Smooth muscle cell (in vitro differentiated cells): ENCODE measurements around the gene DYNLT4. TPM values are rescaled to one million over a fixed set of nuclear protein-coding genes. Genes with fewer than 3 reads are reported as not detected.
"Not testable (repeated sequence)": the region's sequence is repeated elsewhere in the genome, so short reads cannot be mapped to it uniquely, and the experiment has no call there.

Source experiments
- DNase-seq: peaks from one replicate; lab custom pipeline; 2025; ENCODE audit not compliant: unreplicated experiment; lab: John Stamatoyannopoulos, UW
- H2AFZ ChIP-seq: fragments of 200-600 bp; sonication (generic); 2 replicates; pipeline ENCODE4 v1.6.0; 2016; ENCODE audit warnings: antibody characterized with exemption, low read depth, mild to moderate bottlenecking
- H3F3A ChIP-seq: fragments of 200-600 bp; sonication (generic); 2 replicates; pipeline ENCODE4 v1.6.0; 2017; ENCODE audit warnings: antibody characterized with exemption, low read depth
- H3K27ac ChIP-seq: fragments of 200-600 bp; sonication (generic); 2 replicates; pipeline ENCODE4 v1.5.1; 2016; ENCODE audit warnings: low read depth, mild to moderate bottlenecking
- H3K27me3 ChIP-seq: fragments of 200-600 bp; sonication (generic); 2 replicates; pipeline ENCODE4 v1.6.1; 2016; ENCODE audit warnings: low read depth, mild to moderate bottlenecking
- H3K36me3 ChIP-seq: fragments of 200-600 bp; sonication (generic); 2 replicates; pipeline ENCODE4 v1.5.1; 2016; ENCODE audit warnings: low read depth
- H3K4me1 ChIP-seq: fragments of 200-600 bp; sonication (generic); 2 replicates; pipeline ENCODE4 v1.5.1; 2016; ENCODE audit warnings: low read depth
- H3K4me2 ChIP-seq: fragments of 200-600 bp; sonication (generic); 2 replicates; pipeline ENCODE4 v1.6.0; 2016; ENCODE audit warnings: mild to moderate bottlenecking
- H3K4me3 ChIP-seq: fragments of 200-600 bp; sonication (generic); 2 replicates; pipeline ENCODE4 v1.5.1; 2016; ENCODE audit warnings: mild to moderate bottlenecking
- H3K79me2 ChIP-seq: fragments of 200-600 bp; sonication (generic); 2 replicates; pipeline ENCODE4 v1.6.0; 2016; ENCODE audit warnings: low read depth, mild to moderate bottlenecking
- H3K9ac ChIP-seq: fragments of 200-600 bp; sonication (generic); 2 replicates; pipeline ENCODE4 v1.6.0; 2016; ENCODE audit warnings: low read depth
- H3K9me3 ChIP-seq: fragments of 200-600 bp; sonication (generic); replicated peaks from 2 replicates; pipeline ENCODE4 v1.5.1; 2016; ENCODE audit warnings: low read depth
- H4K20me1 ChIP-seq: fragments of 200-600 bp; sonication (generic); 2 replicates; pipeline ENCODE4 v1.6.0; 2016; ENCODE audit warnings: low read depth
- CTCF ChIP-seq: fragments of 200-600 bp; sonication (generic); IDR thresholded peaks from 2 replicates; pipeline ENCODE4 v1.5.1; 2017; ENCODE audit warnings: borderline replicate concordance, mild to moderate bottlenecking, antibody characterized with exemption; ENCODE audit not compliant: insufficient read depth, poor library complexity, severe bottlenecking
- WGBS: methylation state at CpG from one replicate; pipeline ENCODE4 v1.1.7; 2016; ENCODE audit warnings: low lambda C conversion rate; 5-methylcytosine and 5-hydroxymethylcytosine counted together
- polyA plus RNA-seq: library from polyadenylated mRNA; unstranded; fragments of >200 nt; fragmentation: Nextera tagmentation; extraction: Ambion mirVana; gene quantifications from 2 replicates; pipeline ENCODE4 v1.2.1, GENCODE V29; 2016
- total RNA-seq: library from RNA; depleted of rRNA; stranded (reverse); fragments of >200 nt; gene quantifications from 2 replicates; pipeline ENCODE4 v1.2.3, GENCODE V29; 2014

Gene DYNLT4
- total and polyA plus RNA-seq, 2 experiments from 2014 or later: 1.6 to 2.0 TPM

- H2AFZ ChIP-seq: no peak overlapping the region
- no peaks in the 10 kb centered on the region for H3K27me3 ChIP-seq
- H3K9ac ChIP-seq: no peak overlapping the region
- H3K4me2 ChIP-seq: no peak overlapping the region
- H3K79me2 ChIP-seq: no peaks in the 10 kb centered on the region
- no peaks in the 10 kb centered on the region for H4K20me1 ChIP-seq
- H3K36me3 ChIP-seq: no peaks in the 10 kb centered on the region
- H3K9me3 ChIP-seq: no peaks in the 10 kb centered on the region
- H3F3A ChIP-seq: peaks cover 4% of the 10 kb centered on the region
- H3K4me3 ChIP-seq: no peak overlapping the region
- no peaks in the 10 kb centered on the region for H3K4me1 ChIP-seq
- DNase-seq: no peak
- H3K27ac ChIP-seq: no peak overlapping the region
- TF ChIP-seq CTCF: no peak
- 27% methylated on average over 1 of the region's 1 CpG for WGBS
These were observed 39.8 kb upstream of the DYNLT4 start for GRCh38 chr1:44846985-44847384.

- no peaks in the 10 kb centered on the region for H3K79me2 ChIP-seq
- 7% methylated on average over 23 of the region's 72 CpGs for WGBS
- H2AFZ ChIP-seq: peak within 1 kb of the TSS; percentile 12
- peak within 1 kb of the TSS; percentile 24 for H3K9ac ChIP-seq
- no peaks in the 10 kb centered on the region for H3K4me1 ChIP-seq
- peak; percentile 67 for DNase-seq
- H3K9me3 ChIP-seq: no peaks in the 10 kb centered on the region
- peak within 1 kb of the TSS; percentile 93 for H3K4me2 ChIP-seq
- H3K36me3 ChIP-seq: no peaks in the 10 kb centered on the region
- H3K27me3 ChIP-seq: no peaks in the 10 kb centered on the region
- no peak within 1 kb of the TSS for H3K27ac ChIP-seq
- peak within 1 kb of the TSS; percentile 56 for H3K4me3 ChIP-seq
- H4K20me1 ChIP-seq: no peaks in the 10 kb centered on the region
- H3F3A ChIP-seq: peaks cover 4% of the 10 kb centered on the region
- TF ChIP-seq CTCF: no peak
These were observed 35.9 kb upstream of the DYNLT4 start, which contains the start of gene PTCH2 for GRCh38 chr1:44842862-44843655. TSS of gene PTCH2 (minus strand) at chr1:44843253. CDS start at chr1:44842932, 321 bp downstream.

DNA sequence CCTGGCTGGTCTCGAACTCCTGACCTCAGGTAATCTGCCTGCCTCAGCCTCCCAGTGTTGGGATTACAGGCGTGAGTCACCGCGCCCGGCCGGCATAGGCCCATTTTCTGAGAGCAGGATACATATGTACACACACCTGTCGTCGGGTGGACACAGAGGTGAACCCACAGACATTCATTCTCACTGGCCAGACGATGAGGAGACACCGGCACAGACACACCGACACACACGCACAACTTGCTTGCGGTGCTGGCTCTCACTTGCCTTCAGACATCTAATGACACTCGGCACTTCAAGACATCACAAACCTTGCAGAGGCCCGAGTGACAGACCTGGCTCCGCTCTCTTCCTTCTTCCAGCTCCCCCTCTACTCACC is 35.3 kb upstream of the DYNLT4 start:
- Histone ChIP-seq H3K4me1 (no peaks in the 10 kb centered on the region), H3F3A (peaks cover 4% of the 10 kb centered on the region), H4K20me1 (no peaks in the 10 kb centered on the region), H3K9me3 (no peaks in the 10 kb centered on the region), H2AFZ (peak overlapping the region; percentile 12), H3K9ac (peak overlapping the region; percentile 24), H3K79me2 (no peaks in the 10 kb centered on the region), H3K27ac (no peak overlapping the region), H3K36me3 (no peaks in the 10 kb centered on the region), H3K27me3 (no peaks in the 10 kb centered on the region), H3K4me3 (peak overlapping the region; percentile 56), H3K4me2 (peak overlapping the region; percentile 93)
- TF ChIP-seq CTCF: no peak
- WGBS: 58% methylated on average over 16 of the region's 16 CpGs
- no peak for DNase-seq

DNA sequence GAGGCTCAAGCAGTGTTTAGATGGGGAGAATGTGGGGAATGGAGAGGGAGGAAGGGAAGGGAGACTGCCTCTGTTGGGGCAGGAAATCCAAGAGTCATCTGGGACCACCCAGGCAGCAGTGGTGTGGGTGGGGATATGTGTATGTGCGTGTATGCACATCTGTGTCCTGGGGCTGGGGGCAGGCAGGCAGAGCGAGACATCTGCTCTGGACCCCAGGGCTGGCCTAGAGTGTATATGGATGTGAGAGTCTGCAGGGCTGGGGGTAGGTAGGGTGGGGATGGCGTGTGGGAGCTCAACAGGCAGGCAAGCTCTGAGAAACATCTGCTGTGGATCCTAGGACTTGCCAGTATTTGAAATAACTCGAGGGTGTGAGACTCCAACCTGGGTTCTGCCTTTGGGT is 32.4 kb upstream of the DYNLT4 start:
- no peaks in the 10 kb centered on the region for H3K4me1 ChIP-seq
- H3K27ac ChIP-seq: no peak overlapping the region
- no peak for DNase-seq
- H2AFZ ChIP-seq: no peak overlapping the region
- no peaks in the 10 kb centered on the region for H4K20me1 ChIP-seq
- no peak overlapping the region for H3K9ac ChIP-seq
- no peak for TF ChIP-seq CTCF
- H3K27me3 ChIP-seq: no peaks in the 10 kb centered on the region
- no peaks in the 10 kb centered on the region for H3K79me2 ChIP-seq
- peaks cover 4% of the 10 kb centered on the region for H3F3A ChIP-seq
- no peaks in the 10 kb centered on the region for H3K9me3 ChIP-seq
- no peak overlapping the region for H3K4me3 ChIP-seq
- no peak overlapping the region for H3K4me2 ChIP-seq
- H3K36me3 ChIP-seq: no peaks in the 10 kb centered on the region
- 58% methylated on average over 3 of the region's 4 CpGs for WGBS

DNA sequence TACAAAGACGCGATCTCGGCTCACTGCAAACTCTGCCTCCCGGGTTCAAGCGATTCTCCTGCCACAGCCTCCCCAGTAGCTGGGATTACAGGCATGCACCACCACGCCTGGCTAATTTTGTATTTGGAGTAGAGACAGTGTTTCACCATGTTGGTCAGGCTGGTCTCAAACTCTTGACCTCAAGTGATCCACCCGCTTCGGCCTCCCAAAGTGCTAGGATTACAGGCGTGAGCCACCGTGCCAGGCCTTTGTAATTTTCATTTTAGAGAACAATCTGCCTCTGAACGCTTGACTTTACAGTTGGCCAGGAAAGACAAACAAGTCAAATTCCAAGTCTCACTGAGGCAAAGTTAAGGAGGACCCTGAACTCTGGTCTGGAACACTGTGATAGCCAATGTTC is 31.1 kb upstream of the DYNLT4 start:
- not testable (repeated sequence) for H3F3A ChIP-seq, H3K9me3 ChIP-seq, H3K27ac ChIP-seq, H3K4me2 ChIP-seq, H2AFZ ChIP-seq, H3K4me3 ChIP-seq, H3K36me3 ChIP-seq, H3K79me2 ChIP-seq, DNase-seq, H3K4me1 ChIP-seq, H3K27me3 ChIP-seq, H3K9ac ChIP-seq, H4K20me1 ChIP-seq
- WGBS: 95% methylated on average over 11 of the region's 11 CpGs
